K562 (cell line): ENCODE measurements around the gene LCTL. TPM values are rescaled to one million over a fixed set of nuclear protein-coding genes. Genes with fewer than 3 reads are reported as not detected.

Source experiments
- BRF2 ChIP-seq: IDR thresholded peaks from 3 replicates; pipeline ENCODE4 v1.6.1; 2011; ENCODE audit warnings: borderline replicate concordance, mild to moderate bottlenecking; ENCODE audit not compliant: insufficient read length, insufficient read depth
- FOXP1 ChIP-seq: sonication (generic); formaldehyde crosslinking; IDR thresholded peaks from 2 replicates; pipeline ENCODE4 v1.8.0; 2022; ENCODE audit warnings: mild to moderate bottlenecking, missing genetic modification reagents
- MYBL2 ChIP-seq, 2 experiments: fragments of 450-650 bp in 1 of 2; sonication (generic) in 1 of 2; formaldehyde crosslinking in 1 of 2; IDR thresholded peaks; 2 replicates each; pipeline versions ENCODE4 v1.6.1 to v1.8.1; 2017 to 2022; ENCODE audit warnings: borderline replicate concordance in 1 of 2, inconsistent platforms in 1 of 2, low read depth in 1 of 2, mild to moderate bottlenecking in 1 of 2, missing genetic modification reagents in 1 of 2, moderate library complexity in 1 of 2
- ZBTB1 ChIP-seq: sonication (generic); formaldehyde crosslinking; IDR thresholded peaks from 2 replicates; pipeline ENCODE4 v1.8.1; 2023; ENCODE audit warnings: missing genetic modification reagents, low read depth, mild to moderate bottlenecking, borderline replicate concordance
- ZNF407 ChIP-seq: fragments of 450-650 bp; IDR thresholded peaks from 2 replicates; pipeline ENCODE4 v1.6.1; 2016; ENCODE audit warnings: low read depth
- ZNF586 ChIP-seq: fragments of 450-650 bp; formaldehyde crosslinking; conservative IDR thresholded peaks from 2 replicates; pipeline ENCODE4 v1.4.0; 2020; ENCODE audit warnings: mild to moderate bottlenecking, moderate library complexity
- polyA plus RNA-seq, 8 experiments: library from polyadenylated mRNA; depleted of rRNA in 4 of 8; stranded (reverse) in 5 of 8; unstranded in 3 of 8; fragments of >200 nt; fragmentation: Nextera tagmentation in 2 of 8; fragmentation: Illumina TruSeq in 1 of 8; extraction: Ambion mirVana in 2 of 8; extraction: Trizol in 1 of 8; gene quantifications; 2 replicates each; pipeline versions ENCODE4 v1.2.1 to v1.2.3, GENCODE V29; 2011 to 2014; ENCODE audit warnings: inconsistent platforms in 1 of 8, missing spikeins in 1 of 8
- total RNA-seq, 7 experiments: library from RNA; depleted of rRNA in 6 of 7; stranded (reverse); fragments of >200 nt in 6 of 7; fragmentation: Illumina TruSeq in 2 of 7; extraction: Trizol in 2 of 7; gene quantifications; 2 replicates each; pipeline versions ENCODE4 v1.2.1 to v1.2.3, GENCODE V29; 2011 to 2021; ENCODE audit warnings: low replicate concordance in 1 of 7

LCTL gene
- total and polyA plus RNA-seq, 9 of the 15 experiments (the other 6 are each of a cell fraction or from before 2014, with no cell fraction given), result 0.08 to 0.31 (median 0.17) TPM; not detected in 6

GRCh38 chr15:66586155-66586976, 20.6 kb upstream of the LCTL start (continued):
- no peak for TF ChIP-seq ZNF586
- TF ChIP-seq FOXP1 (CRISPR knock-in tag), result no peak
- TF ChIP-seq MYBL2 (IDR thresholded peaks at IDR 0.05; ENCODE audit: low read depth), result no peak
- TF ChIP-seq MYBL2 (CRISPR knock-in tag; IDR thresholded peaks at IDR 0.05; ENCODE audit: borderline replicate concordance), result no peak
- TF ChIP-seq BRF2, result no peak
- no peak for TF ChIP-seq ZNF407
- TF ChIP-seq ZBTB1 (CRISPR knock-in tag), result no peak
